Liver (tissue), 3 donors: ENCODE data around the gene CECR2.
"Not testable (repeated sequence)": the region's sequence is repeated elsewhere in the genome, so short reads cannot be mapped to it uniquely, and the experiment has no call there.

Source experiments
- CTCF ChIP-seq: fragments of 150-350 bp; IDR thresholded peaks from 2 replicates; pipeline ENCODE4 v1.5.1; 2017; ENCODE audit warnings: improper control_type of control experiment, low read depth, low read length; ENCODE audit not compliant: missing input control
- JUND ChIP-seq, 2 donors: IDR thresholded peaks; 2 replicates each; pipeline ENCODE4 v1.6.1; 2016; ENCODE audit warnings: antibody characterized with exemption in 2 of 2
- MAX ChIP-seq: IDR thresholded peaks from 2 replicates; pipeline ENCODE4 v1.6.1; 2016; ENCODE audit warnings: antibody characterized with exemption
- RAD21 ChIP-seq, 2 donors: IDR thresholded peaks; 2 replicates each; pipeline ENCODE4 v1.6.1; 2016; ENCODE audit warnings: antibody characterized with exemption in 2 of 2, mild to moderate bottlenecking in 2 of 2
- RXRA ChIP-seq, 2 donors: IDR thresholded peaks; 2 replicates each; pipeline ENCODE4 v1.6.1; 2017 to 2018; ENCODE audit warnings: antibody characterized with exemption in 2 of 2, mild to moderate bottlenecking in 1 of 2
- SP1 ChIP-seq: IDR thresholded peaks from 2 replicates; pipeline ENCODE4 v1.6.1; 2018; ENCODE audit warnings: antibody characterized with exemption, mild to moderate bottlenecking
- TAF1 ChIP-seq: conservative IDR thresholded peaks from 2 replicates; pipeline ENCODE4 v1.6.1; 2016; ENCODE audit warnings: antibody characterized with exemption, mild to moderate bottlenecking
- donor health status: healthy.
- donor health status: healthy.

- not testable (repeated sequence) for TF ChIP-seq CTCF; MAX; JUND (IDR thresholded peaks at IDR 0.05); RXRA (IDR thresholded peaks at IDR 0.05); TAF1; RAD21 (IDR thresholded peaks at IDR 0.05); SP1
Measured at GRCh38 chr22:17427528-17427927, 58.3 kb downstream of the CECR2 start.
